ENCODE data around the gene PPP3CB.

DNA sequence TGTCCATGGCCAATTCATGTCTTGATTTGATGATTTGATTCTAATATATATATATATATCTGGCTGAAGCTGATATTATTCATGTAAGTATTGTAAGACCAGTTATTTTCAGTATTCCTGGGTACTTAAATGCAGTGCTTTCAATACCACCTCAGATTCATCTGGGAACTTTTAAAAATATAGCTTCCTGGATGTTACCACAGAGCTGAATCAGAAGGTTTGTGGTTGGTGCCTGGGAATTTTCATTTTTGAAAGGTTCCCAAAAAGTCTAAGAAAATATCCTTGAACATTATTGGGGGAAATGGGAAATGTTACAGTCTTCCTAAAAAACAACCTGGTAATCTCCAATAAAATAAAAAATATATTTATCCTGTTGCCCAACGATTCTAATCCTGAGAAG is 10.7 kb upstream of the PPP3CB start:
- TF ChIP-seq, protein P1, sequence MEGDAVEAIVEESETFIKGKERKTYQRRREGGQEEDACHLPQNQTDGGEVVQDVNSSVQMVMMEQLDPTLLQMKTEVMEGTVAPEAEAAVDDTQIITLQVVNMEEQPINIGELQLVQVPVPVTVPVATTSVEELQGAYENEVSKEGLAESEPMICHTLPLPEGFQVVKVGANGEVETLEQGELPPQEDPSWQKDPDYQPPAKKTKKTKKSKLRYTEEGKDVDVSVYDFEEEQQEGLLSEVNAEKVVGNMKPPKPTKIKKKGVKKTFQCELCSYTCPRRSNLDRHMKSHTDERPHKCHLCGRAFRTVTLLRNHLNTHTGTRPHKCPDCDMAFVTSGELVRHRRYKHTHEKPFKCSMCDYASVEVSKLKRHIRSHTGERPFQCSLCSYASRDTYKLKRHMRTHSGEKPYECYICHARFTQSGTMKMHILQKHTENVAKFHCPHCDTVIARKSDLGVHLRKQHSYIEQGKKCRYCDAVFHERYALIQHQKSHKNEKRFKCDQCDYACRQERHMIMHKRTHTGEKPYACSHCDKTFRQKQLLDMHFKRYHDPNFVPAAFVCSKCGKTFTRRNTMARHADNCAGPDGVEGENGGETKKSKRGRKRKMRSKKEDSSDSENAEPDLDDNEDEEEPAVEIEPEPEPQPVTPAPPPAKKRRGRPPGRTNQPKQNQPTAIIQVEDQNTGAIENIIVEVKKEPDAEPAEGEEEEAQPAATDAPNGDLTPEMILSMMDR (IDR thresholded peaks at IDR 0.05) = no peak
- no peak for TF ChIP-seq EZH2phosphoT487 (IDR thresholded peaks at IDR 0.05)

Measured in neural progenitor cell (in vitro differentiated cells).